Activated effector memory CD4-positive, alpha-beta T cell treated with Interleukin-2 at 50 U/mL for 16 hours (primary cell): ENCODE data around the gene CPLX1.
A peak's percentile ranks its signal among the peaks of the same experiment; 100 is the strongest.
"Not testable (repeated sequence)": the region's sequence is repeated elsewhere in the genome, so short reads cannot be mapped to it uniquely, and the experiment has no call there.

Experiments used
- DNase-seq: peaks from one replicate; pipeline ENCODE4 v3.0.0-alpha.2; 2020

Gene CPLX1

GRCh38 chr4:818106-818921 lies 7.6 kb downstream of the CPLX1 start:
- DNase-seq: no peak

GRCh38 chr4:815464-816146 lies 10.3 kb downstream of the CPLX1 start:
- DNase-seq: no peak

GRCh38 chr4:814312-814850 lies 11.5 kb downstream of the CPLX1 start:
- DNase-seq: no peak

GRCh38 chr4:813900-814299 lies 12.0 kb downstream of the CPLX1 start:
- DNase-seq: no peak

- no peak for DNase-seq
These were observed 16.9 kb downstream of the CPLX1 start for GRCh38 chr4:808860-809570.

GRCh38 chr4:807792-808191 lies 18.1 kb downstream of the CPLX1 start:
- DNase-seq: no peak

GRCh38 chr4:806979-807378 lies 18.9 kb downstream of the CPLX1 start:
- DNase-seq: not testable (repeated sequence)

GRCh38 chr4:804804-805203 lies 21.1 kb downstream of the CPLX1 start:
- no peak for DNase-seq

- DNase-seq: no peak
These were observed 22.0 kb downstream of the CPLX1 start for GRCh38 chr4:803884-804283.

GRCh38 chr4:801436-802124 lies 24.3 kb downstream of the CPLX1 start:
- no peak for DNase-seq

- DNase-seq: no peak
These were observed 28.9 kb downstream of the CPLX1 start for GRCh38 chr4:797066-797465.

- no peak for DNase-seq
These were observed 29.7 kb downstream of the CPLX1 start for GRCh38 chr4:796206-796605.

GRCh38 chr4:795726-796119 lies 30.2 kb downstream of the CPLX1 start:
- DNase-seq: no peak

GRCh38 chr4:794900-795725 lies 30.8 kb downstream of the CPLX1 start:
- DNase-seq: no peak

GRCh38 chr4:793941-794621 lies 31.8 kb downstream of the CPLX1 start:
- DNase-seq: no peak

GRCh38 chr4:793093-793861 lies 32.7 kb downstream of the CPLX1 start:
- no peak for DNase-seq

GRCh38 chr4:792626-793092 lies 33.3 kb downstream of the CPLX1 start:
- DNase-seq: peak; percentile 24

GRCh38 chr4:791898-792625 lies 33.9 kb downstream of the CPLX1 start:
- peak; percentile 30 for DNase-seq

GRCh38 chr4:791252-791897 lies 34.6 kb downstream of the CPLX1 start:
- DNase-seq: no peak
